ENCODE measurements around the gene SLC35F3. TPM values are rescaled to one million over a fixed set of nuclear protein-coding genes. Genes with fewer than 3 reads are reported as not detected.
"Not testable (repeated sequence)": the region's sequence is repeated elsewhere in the genome, so short reads cannot be mapped to it uniquely, and the experiment has no call there.

The SLC35F3 gene
- total RNA-seq, 1 donor from 2014 or later, result 0.25 TPM

DNA sequence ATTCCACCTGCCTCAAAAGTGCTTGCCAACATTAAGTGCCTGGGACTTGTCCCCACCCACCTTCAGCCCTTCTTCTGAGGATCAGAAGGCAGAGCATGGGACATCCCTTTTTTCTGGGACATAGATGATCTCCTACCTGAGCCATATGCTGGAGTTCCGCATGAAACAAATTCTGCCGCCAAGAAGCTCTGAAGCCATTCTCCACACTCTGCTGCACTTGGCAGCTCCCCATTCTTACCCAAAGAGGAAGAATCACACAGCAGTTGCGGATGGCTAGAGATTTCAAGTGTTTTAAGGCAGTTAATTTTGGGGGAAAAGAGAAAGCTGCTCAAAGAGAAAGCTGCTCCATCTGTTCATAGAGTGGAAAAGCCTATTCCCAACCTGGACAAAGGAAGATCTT, 271.5 kb downstream of the SLC35F3 start:
- Mint-ChIP-seq H3K9me3 (peaks cover 11% of the 10 kb centered on the region), H3K27ac (no peak overlapping the region), H3K27me3 (ENCODE audit: low read depth) (peaks cover 64% of the 10 kb centered on the region), H3K36me3 (no peaks in the 10 kb centered on the region), H3K4me3 (no peak overlapping the region), H3K4me1 (no peaks in the 10 kb centered on the region)
- DNase-seq (ENCODE audit: low spot score in 2 of 2, unreplicated experiment in 2 of 2), result no peak
- TF ChIP-seq, protein P1, sequence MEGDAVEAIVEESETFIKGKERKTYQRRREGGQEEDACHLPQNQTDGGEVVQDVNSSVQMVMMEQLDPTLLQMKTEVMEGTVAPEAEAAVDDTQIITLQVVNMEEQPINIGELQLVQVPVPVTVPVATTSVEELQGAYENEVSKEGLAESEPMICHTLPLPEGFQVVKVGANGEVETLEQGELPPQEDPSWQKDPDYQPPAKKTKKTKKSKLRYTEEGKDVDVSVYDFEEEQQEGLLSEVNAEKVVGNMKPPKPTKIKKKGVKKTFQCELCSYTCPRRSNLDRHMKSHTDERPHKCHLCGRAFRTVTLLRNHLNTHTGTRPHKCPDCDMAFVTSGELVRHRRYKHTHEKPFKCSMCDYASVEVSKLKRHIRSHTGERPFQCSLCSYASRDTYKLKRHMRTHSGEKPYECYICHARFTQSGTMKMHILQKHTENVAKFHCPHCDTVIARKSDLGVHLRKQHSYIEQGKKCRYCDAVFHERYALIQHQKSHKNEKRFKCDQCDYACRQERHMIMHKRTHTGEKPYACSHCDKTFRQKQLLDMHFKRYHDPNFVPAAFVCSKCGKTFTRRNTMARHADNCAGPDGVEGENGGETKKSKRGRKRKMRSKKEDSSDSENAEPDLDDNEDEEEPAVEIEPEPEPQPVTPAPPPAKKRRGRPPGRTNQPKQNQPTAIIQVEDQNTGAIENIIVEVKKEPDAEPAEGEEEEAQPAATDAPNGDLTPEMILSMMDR (IDR thresholded peaks at IDR 0.05; ENCODE audit: unreplicated experiment), result no peak

DNA sequence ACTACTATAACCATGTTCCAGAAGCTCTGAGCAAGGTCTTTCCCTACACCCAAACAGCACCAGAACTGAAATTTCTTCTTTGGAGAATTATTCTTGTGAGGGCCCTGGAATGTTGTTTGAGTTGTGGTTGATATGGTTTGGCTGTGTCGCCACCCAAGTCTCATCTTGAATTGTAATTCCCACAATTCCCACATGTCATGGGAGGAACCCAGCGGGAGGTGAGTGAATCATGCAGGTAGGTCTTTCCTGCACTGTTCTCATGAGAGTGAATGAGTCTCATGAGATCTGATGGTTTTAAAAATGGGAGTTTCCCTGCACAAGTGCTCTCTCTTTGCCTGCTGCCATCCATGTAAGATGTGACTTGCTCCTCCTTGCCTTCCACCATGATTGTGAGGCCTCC, 272.4 kb downstream of the SLC35F3 start:
- H3K27ac Mint-ChIP-seq; H3K4me1 Mint-ChIP-seq; H3K36me3 Mint-ChIP-seq; DNase-seq (ENCODE audit: low spot score in 2 of 2, unreplicated experiment in 2 of 2); H3K4me3 Mint-ChIP-seq: not testable (repeated sequence)
- Mint-ChIP-seq H3K27me3 (ENCODE audit: low read depth) (peaks cover 64% of the 10 kb centered on the region), H3K9me3 (peaks cover 11% of the 10 kb centered on the region)

DNA sequence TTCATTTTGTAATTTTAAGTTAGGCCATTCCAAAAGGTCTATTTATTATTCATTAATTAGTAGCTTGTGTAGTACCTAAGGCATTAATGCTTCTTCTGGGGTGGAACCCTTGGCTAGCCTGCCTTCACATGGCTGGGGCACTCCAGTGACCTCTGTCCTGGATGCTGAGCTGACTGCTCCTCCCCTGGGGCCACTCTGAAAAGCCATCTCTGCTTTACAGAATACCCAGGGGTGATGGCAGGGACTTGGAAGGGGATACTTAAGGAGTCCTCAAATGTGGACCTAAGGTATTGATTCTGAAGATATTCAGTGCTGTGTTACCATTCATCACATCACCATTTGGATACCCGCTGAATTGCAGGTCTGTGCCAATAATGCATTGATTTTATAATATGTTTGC, 281.0 kb downstream of the SLC35F3 start:
- TF ChIP-seq, protein P1 (IDR thresholded peaks at IDR 0.05; ENCODE audit: unreplicated experiment), result no peak
- Mint-ChIP-seq H3K27ac (no peak overlapping the region), H3K36me3 (no peaks in the 10 kb centered on the region), H3K9me3 (peaks cover 14% of the 10 kb centered on the region), H3K4me3 (no peak overlapping the region), H3K4me1 (no peaks in the 10 kb centered on the region), H3K27me3 (ENCODE audit: low read depth) (peaks cover 53% of the 10 kb centered on the region)
- DNase-seq (ENCODE audit: low spot score in 2 of 2, unreplicated experiment in 2 of 2), result no peak

DNA sequence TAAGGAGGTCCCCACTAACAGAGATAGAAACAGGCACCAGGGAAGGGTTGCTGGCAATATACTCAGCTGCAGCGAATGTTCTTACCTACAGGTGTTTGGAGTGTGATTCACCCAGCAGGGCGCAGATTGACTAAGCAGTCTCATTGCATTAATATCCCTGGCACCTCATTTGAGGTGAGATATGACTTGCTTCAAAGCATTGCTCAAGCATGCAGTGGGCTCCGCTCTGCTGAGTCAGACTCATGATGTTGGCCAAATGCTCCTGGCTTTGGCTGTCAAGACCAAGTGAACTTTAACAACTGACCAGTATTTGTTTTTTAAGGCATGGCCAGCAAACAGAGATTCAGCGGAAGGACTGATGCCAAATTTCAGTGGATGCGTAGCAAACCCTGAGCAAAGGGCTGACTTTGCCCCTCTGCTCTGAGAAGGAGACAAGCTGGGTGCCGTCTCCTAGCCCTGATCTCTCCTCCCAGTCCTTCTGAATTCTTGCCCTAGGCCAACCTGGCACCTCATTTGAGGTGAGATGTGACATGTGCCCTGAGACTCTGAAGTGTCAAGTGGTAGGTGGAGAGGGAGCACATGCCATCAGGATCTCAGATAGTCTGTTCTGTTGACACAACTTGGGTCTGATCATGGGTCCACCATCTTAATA, 281.7 kb downstream of the SLC35F3 start:
- Mint-ChIP-seq H3K36me3 (no peaks in the 10 kb centered on the region), H3K4me1 (no peaks in the 10 kb centered on the region), H3K4me3 (no peak overlapping the region), H3K27me3 (ENCODE audit: low read depth) (peaks cover 48% of the 10 kb centered on the region), H3K9me3 (peaks cover 21% of the 10 kb centered on the region), H3K27ac (no peak overlapping the region)
- TF ChIP-seq, protein P1 (IDR thresholded peaks at IDR 0.05; ENCODE audit: unreplicated experiment), result no peak
- DNase-seq (ENCODE audit: low spot score in 2 of 2, unreplicated experiment in 2 of 2), result no peak

DNA sequence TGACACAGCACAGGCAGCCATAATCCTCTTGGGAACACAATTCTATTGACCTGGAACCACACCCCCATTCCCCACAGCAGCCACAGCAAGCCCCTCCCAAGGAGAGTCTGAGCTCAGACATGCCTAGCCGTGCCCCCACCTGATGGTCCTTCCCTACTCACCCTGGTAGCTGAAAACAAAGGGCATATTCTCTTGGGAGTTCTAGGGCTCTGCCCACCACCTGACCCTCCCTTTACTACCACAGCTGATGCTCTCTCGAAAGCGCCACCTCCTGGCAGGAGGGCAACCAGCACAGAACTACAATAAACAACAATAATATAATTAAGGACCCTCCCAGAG, 283.9 kb downstream of the SLC35F3 start:
- H3K4me1 Mint-ChIP-seq, result no peaks in the 10 kb centered on the region
- H3K27ac Mint-ChIP-seq, result no peak overlapping the region
- no peak for DNase-seq (ENCODE audit: low spot score in 2 of 2, unreplicated experiment in 2 of 2)

DNA sequence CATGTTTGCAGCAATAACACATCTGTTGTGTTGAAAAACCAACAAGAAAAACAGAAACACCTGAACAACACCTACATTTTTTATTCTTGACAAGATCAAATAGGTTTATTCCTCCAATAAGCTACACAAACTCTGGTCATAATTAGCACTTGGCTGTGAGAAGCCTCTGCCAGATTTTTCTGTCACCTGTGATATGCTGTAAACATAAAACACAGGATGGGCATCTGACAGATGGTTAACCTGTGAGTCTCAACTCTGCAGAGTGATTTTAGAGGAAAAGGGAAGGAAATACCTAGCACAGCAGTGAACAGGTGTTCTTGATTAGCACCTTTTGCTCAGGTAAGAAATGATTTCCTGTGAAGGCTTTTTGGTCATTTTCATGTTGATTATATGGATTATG, 293.4 kb downstream of the SLC35F3 start:
- Mint-ChIP-seq H3K4me3 (no peak overlapping the region), H3K9me3 (peaks cover 21% of the 10 kb centered on the region), H3K4me1 (no peaks in the 10 kb centered on the region), H3K27ac (no peak overlapping the region), H3K27me3 (ENCODE audit: low read depth) (peaks cover 67% of the 10 kb centered on the region), H3K36me3 (no peaks in the 10 kb centered on the region)
- TF ChIP-seq, protein P1 (IDR thresholded peaks at IDR 0.05; ENCODE audit: unreplicated experiment), result no peak
- no peak for DNase-seq (ENCODE audit: low spot score in 2 of 2, unreplicated experiment in 2 of 2)

More for the DNA sequence above, 283.9 kb downstream of the SLC35F3 start:
- Mint-ChIP-seq H3K4me3 (no peak overlapping the region), H3K36me3 (no peaks in the 10 kb centered on the region), H3K27me3 (ENCODE audit: low read depth) (peaks cover 49% of the 10 kb centered on the region), H3K9me3 (peaks cover 44% of the 10 kb centered on the region)
- TF ChIP-seq, protein P1 (IDR thresholded peaks at IDR 0.05; ENCODE audit: unreplicated experiment), result no peak
